OCI-LY7 (cell line): ENCODE data around the gene CORO2A. TPM values are rescaled to one million over a fixed set of nuclear protein-coding genes. Genes with fewer than 3 reads are reported as not detected.

Experiments used
- BruUV-seq: library from RNA; stranded (reverse); fragments of 400-500 nt; replicated peaks from 2 replicates; lab custom pipeline; 2021; lab: Mats Ljungman, UMichigan
- CTCF ChIA-PET: fragments of 300-600 bp; sonication (Branson Sonifier 250); formaldehyde crosslinking; loops from one replicate; lab custom pipeline; 2022; ENCODE audit warnings: antibody characterized with exemption; ENCODE audit not compliant: unreplicated experiment; lab: Charles Lee
- POLR2A ChIA-PET: fragments of 300-600 bp; sonication (Branson Sonifier 250); formaldehyde crosslinking; loops from one replicate; lab custom pipeline; 2022; ENCODE audit warnings: antibody characterized with exemption; lab: Charles Lee
- DNase-seq: peaks from one replicate; pipeline ENCODE4 v3.0.0-alpha.2; 2015; ENCODE audit warnings: low spot score
- H2AFZ ChIP-seq: fragments of 200-600 bp; sonication (generic), shearing (Covaris generic); 2 replicates; pipeline ENCODE4 v1.6.1; 2014; ENCODE audit warnings: mild to moderate bottlenecking, antibody characterized with exemption, low read length, moderate library complexity
- H3K27ac ChIP-seq: fragments of 200-600 bp; sonication (generic); 2 replicates; pipeline ENCODE4 v1.5.1; 2014; ENCODE audit warnings: mixed run types, low read depth, mild to moderate bottlenecking, moderate library complexity, low read length, inconsistent platforms; ENCODE audit not compliant: poor library complexity, severe bottlenecking
- H3K36me3 ChIP-seq: fragments of 200-600 bp; sonication (generic); 2 replicates; pipeline ENCODE4 v1.6.1; 2014; ENCODE audit warnings: mild to moderate bottlenecking, antibody characterized with exemption, low read length, moderate library complexity, mixed read lengths; ENCODE audit not compliant: insufficient read depth
- H3K4me1 ChIP-seq: fragments of 200-600 bp; sonication (generic); 2 replicates; pipeline ENCODE4 v1.5.1; 2014; ENCODE audit warnings: mild to moderate bottlenecking, low read length; ENCODE audit not compliant: insufficient read depth, poor library complexity, severe bottlenecking
- H3K4me2 ChIP-seq: fragments of 200-600 bp; sonication (generic); 2 replicates; pipeline ENCODE4 v1.6.1; 2014; ENCODE audit warnings: mild to moderate bottlenecking, low read length
- H3K4me3 ChIP-seq: fragments of 200-600 bp; sonication (generic); 2 replicates; pipeline ENCODE4 v1.5.1; 2014; ENCODE audit warnings: mild to moderate bottlenecking, low read depth, low read length; ENCODE audit not compliant: poor library complexity, severe bottlenecking
- H3K79me2 ChIP-seq: fragments of 200-600 bp; sonication (generic); 2 replicates; pipeline ENCODE4 v1.6.1; 2016; ENCODE audit warnings: low read depth, mild to moderate bottlenecking, low read length, moderate library complexity, mixed read lengths; ENCODE audit not compliant: insufficient read depth
- H3K9me2 ChIP-seq: fragments of 200-600 bp; sonication (generic); 2 replicates; pipeline ENCODE4 v1.6.1; 2016; ENCODE audit warnings: mild to moderate bottlenecking, low read length, mixed read lengths; ENCODE audit not compliant: insufficient read depth
- H3K9me3 ChIP-seq: fragments of 200-600 bp; sonication (generic); 2 replicates; pipeline ENCODE4 v1.6.1; 2014; ENCODE audit warnings: mild to moderate bottlenecking, mixed run types, low read length, mixed read lengths
- H4K20me1 ChIP-seq: fragments of 200-600 bp; sonication (generic); 2 replicates; pipeline ENCODE4 v1.6.1; 2014; ENCODE audit warnings: mild to moderate bottlenecking, antibody characterized with exemption, low read length, moderate library complexity, mixed read lengths; ENCODE audit not compliant: insufficient read depth
- EZH2phosphoT487 ChIP-seq: fragments of 200-600 bp; sonication (generic); IDR thresholded peaks from 2 replicates; pipeline ENCODE4 v1.6.1; 2018; ENCODE audit warnings: low read depth, borderline replicate concordance, mild to moderate bottlenecking, mixed run types, antibody characterized with exemption, low read length, moderate library complexity, mixed read lengths
- intact Hi-C: fragments of 100-400 bp; cut with micrococcal nuclease; formaldehyde crosslinking; loops from one replicate; pipeline ENCODE4 v1.10.0; 2022; ENCODE audit not compliant: unreplicated experiment
- total RNA-seq, 2 experiments: library from RNA; depleted of rRNA in 1 of 2; stranded (reverse); fragments of >200 nt in 1 of 2; shearing (Covaris generic) in 1 of 2; gene quantifications; 2 replicates each; pipeline ENCODE4 v1.2.3, GENCODE V29; 2014 to 2022
- TF ChIP-seq, protein P1 (sequence below): fragments of 200-600 bp; sonication (generic); conservative IDR thresholded peaks from 2 replicates; pipeline ENCODE4 v1.5.1; 2014; ENCODE audit warnings: mild to moderate bottlenecking, antibody characterized with exemption, low read length, moderate library complexity, mixed read lengths

CORO2A gene
- total RNA-seq, 2 experiments from 2014 or later = 1.8 to 3.9 TPM

- intact Hi-C loops = no loop called here
- Histone ChIP-seq H3K36me3 (no peaks in the 10 kb centered on the region), H2AFZ (no peak overlapping the region)
These were observed 37.2 kb upstream of the CORO2A start for GRCh38 chr9:98229620-98230019.

DNA sequence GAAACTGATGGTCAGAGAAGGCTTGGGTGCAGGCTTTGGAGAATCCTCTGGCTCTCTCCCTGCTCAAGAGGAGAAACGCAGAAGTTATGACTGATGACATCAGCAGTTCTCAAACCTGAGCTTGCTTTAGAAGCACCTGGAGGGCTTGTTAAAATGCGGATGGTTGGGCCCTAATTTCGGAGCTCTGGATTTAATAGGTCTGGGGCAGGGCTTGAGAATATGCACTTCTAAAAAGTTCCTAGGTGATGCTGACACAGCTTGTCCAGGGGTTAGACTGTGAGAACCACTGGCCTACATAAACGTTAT, 36.6 kb upstream of the CORO2A start:
- no peak overlapping the region for H2AFZ ChIP-seq
- intact Hi-C loops = no loop called here
- no TSS peak for BruUV-seq
- no peak overlapping the region for H3K4me2 ChIP-seq
- H3K4me3 ChIP-seq = no peak overlapping the region
- no peaks in the 10 kb centered on the region for H3K79me2 ChIP-seq
- CTCF ChIA-PET = no interaction called here
- H4K20me1 ChIP-seq = no peaks in the 10 kb centered on the region
- POLR2A ChIA-PET = no interaction called here
- H3K9me2 ChIP-seq = no peaks in the 10 kb centered on the region
- peaks cover 13% of the 10 kb centered on the region for H3K4me1 ChIP-seq
- H3K36me3 ChIP-seq = no peaks in the 10 kb centered on the region
- no peak for TF ChIP-seq EZH2phosphoT487
- TF ChIP-seq, protein P1, sequence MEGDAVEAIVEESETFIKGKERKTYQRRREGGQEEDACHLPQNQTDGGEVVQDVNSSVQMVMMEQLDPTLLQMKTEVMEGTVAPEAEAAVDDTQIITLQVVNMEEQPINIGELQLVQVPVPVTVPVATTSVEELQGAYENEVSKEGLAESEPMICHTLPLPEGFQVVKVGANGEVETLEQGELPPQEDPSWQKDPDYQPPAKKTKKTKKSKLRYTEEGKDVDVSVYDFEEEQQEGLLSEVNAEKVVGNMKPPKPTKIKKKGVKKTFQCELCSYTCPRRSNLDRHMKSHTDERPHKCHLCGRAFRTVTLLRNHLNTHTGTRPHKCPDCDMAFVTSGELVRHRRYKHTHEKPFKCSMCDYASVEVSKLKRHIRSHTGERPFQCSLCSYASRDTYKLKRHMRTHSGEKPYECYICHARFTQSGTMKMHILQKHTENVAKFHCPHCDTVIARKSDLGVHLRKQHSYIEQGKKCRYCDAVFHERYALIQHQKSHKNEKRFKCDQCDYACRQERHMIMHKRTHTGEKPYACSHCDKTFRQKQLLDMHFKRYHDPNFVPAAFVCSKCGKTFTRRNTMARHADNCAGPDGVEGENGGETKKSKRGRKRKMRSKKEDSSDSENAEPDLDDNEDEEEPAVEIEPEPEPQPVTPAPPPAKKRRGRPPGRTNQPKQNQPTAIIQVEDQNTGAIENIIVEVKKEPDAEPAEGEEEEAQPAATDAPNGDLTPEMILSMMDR = no peak
- DNase-seq = no peak
- H3K9me3 ChIP-seq = no peaks in the 10 kb centered on the region
- H3K27ac ChIP-seq = no peak overlapping the region

More at GRCh38 chr9:98229620-98230019, 37.2 kb upstream of the CORO2A start:
- Histone ChIP-seq H4K20me1 (no peaks in the 10 kb centered on the region), H3K4me2 (no peak overlapping the region), H3K4me1 (peaks cover 13% of the 10 kb centered on the region), H3K9me3 (no peaks in the 10 kb centered on the region), H3K4me3 (no peak overlapping the region), H3K79me2 (no peaks in the 10 kb centered on the region), H3K27ac (no peak overlapping the region), H3K9me2 (no peaks in the 10 kb centered on the region)
- no TSS peak for BruUV-seq
- ChIA-PET CTCF (no interaction called here), POLR2A (no interaction called here)
- TF ChIP-seq EZH2phosphoT487 = no peak
- TF ChIP-seq, protein P1 = no peak
- DNase-seq = no peak

- Histone ChIP-seq H3K4me2 (no peak overlapping the region), H3K4me3 (no peak overlapping the region), H3K36me3 (no peaks in the 10 kb centered on the region), H3K4me1 (peaks cover 13% of the 10 kb centered on the region), H3K79me2 (no peaks in the 10 kb centered on the region), H2AFZ (no peak overlapping the region), H3K27ac (no peak overlapping the region), H4K20me1 (no peaks in the 10 kb centered on the region), H3K9me3 (no peaks in the 10 kb centered on the region), H3K9me2 (no peaks in the 10 kb centered on the region)
- no TSS peak for BruUV-seq
- intact Hi-C loops = no loop called here
- POLR2A ChIA-PET = interaction anchor here (1.0 kb wide), 1 partner anchor 172 kb away, joined by 4 read pairs; the partner anchor contains the start of gene NANS
- no peak for DNase-seq
- no peak for TF ChIP-seq EZH2phosphoT487
- TF ChIP-seq, protein P1 = no peak
- CTCF ChIA-PET = interaction anchor here (0.6 kb wide), 1 partner anchor 29 kb away, joined by 3 read pairs; no protein-coding TSS in a partner anchor
These were observed 36.1 kb upstream of the CORO2A start for GRCh38 chr9:98228392-98229089.
